Panc1 (cell line): ENCODE data around the gene DGAT2L6. TPM values are rescaled to one million over a fixed set of nuclear protein-coding genes. Genes with fewer than 3 reads are reported as not detected.

Source experiments
- ATAC-seq: fragments of 200-7000 bp; cut with Tn5 transposase; 2 replicates; pipeline ENCODE4 v1.9.1; 2020; ENCODE audit warnings: mild to moderate bottlenecking, moderate library complexity
- BruUV-seq: library from RNA; stranded (reverse); fragments of 400-500 nt; replicated peaks from 2 replicates; lab custom pipeline; 2021; lab: Mats Ljungman, UMichigan
- CTCF ChIA-PET: fragments of 300-600 bp; sonication (Branson Sonifier 250); formaldehyde crosslinking; loops from one replicate; lab custom pipeline; 2022; ENCODE audit warnings: antibody characterized with exemption; lab: Charles Lee
- POLR2A ChIA-PET: fragments of 300-600 bp; sonication (Branson Sonifier 250); formaldehyde crosslinking; loops from one replicate; lab custom pipeline; 2022; ENCODE audit warnings: antibody characterized with exemption; lab: Charles Lee
- DNase-seq: peaks from one replicate; pipeline ENCODE4 v3.0.0-alpha.2; 2010; ENCODE audit warnings: low read depth, low spot score
- H3K27ac ChIP-seq: 2 replicates; pipeline ENCODE4 v1.5.1; 2011; ENCODE audit warnings: mild to moderate bottlenecking, low read length, inconsistent platforms
- H3K27me3 ChIP-seq: fragments of 200-500 bp; sonication (Bioruptor generic); 2 replicates; pipeline ENCODE4 v1.6.0; 2014; ENCODE audit warnings: low read length, inconsistent platforms; ENCODE audit not compliant: control insufficient read depth, insufficient read depth
- H3K36me3 ChIP-seq: fragments of 200-500 bp; sonication (Bioruptor generic); 2 replicates; pipeline ENCODE4 v1.5.1; 2014; ENCODE audit warnings: inconsistent platforms, mild to moderate bottlenecking, low read length, moderate library complexity; ENCODE audit not compliant: control insufficient read depth, insufficient read depth
- H3K4me1 ChIP-seq: 2 replicates; pipeline ENCODE4 v1.5.1; 2011; ENCODE audit warnings: inconsistent platforms, mild to moderate bottlenecking, low read length, moderate library complexity; ENCODE audit not compliant: control insufficient read depth, insufficient read depth
- H3K4me3 ChIP-seq, 2 experiments: 2 replicates each; pipeline ENCODE4 v1.5.1; 2011 to 2012; ENCODE audit warnings: low read depth in 2 of 2, low read length in 2 of 2, mild to moderate bottlenecking in 2 of 2, inconsistent platforms in 1 of 2, moderate library complexity in 1 of 2
- H3K9me3 ChIP-seq: fragments of 200-500 bp; sonication (Bioruptor generic); 2 replicates; pipeline ENCODE4 v1.5.1; 2014; ENCODE audit warnings: low read depth, mild to moderate bottlenecking, inconsistent platforms, low read length, moderate library complexity; ENCODE audit not compliant: control insufficient read depth, insufficient read depth
- POLR2AphosphoS5 ChIP-seq: IDR thresholded peaks from 2 replicates; pipeline ENCODE4 v1.6.1; 2012; ENCODE audit warnings: mild to moderate bottlenecking, low read depth, low read length, moderate library complexity
- SIN3A ChIP-seq: IDR thresholded peaks from 2 replicates; pipeline ENCODE4 v1.6.1; 2012; ENCODE audit warnings: low read depth, mild to moderate bottlenecking, low read length, moderate library complexity, borderline replicate concordance; ENCODE audit not compliant: insufficient read depth
- TCF7L2 ChIP-seq: IDR thresholded peaks from 2 replicates; pipeline ENCODE4 v1.6.1; 2011; ENCODE audit warnings: mild to moderate bottlenecking, low read depth, low read length, inconsistent platforms
- in situ Hi-C: cut with HindIII; loops from 2 replicates; pipeline ENCODE4 v1.10.0; 2016; ENCODE audit warnings: low sequenced_read_pairs, low pct_unique_long_range_greater_than_20kb
- intact Hi-C: fragments of 100-400 bp; cut with micrococcal nuclease; formaldehyde crosslinking; loops from one replicate; pipeline ENCODE4 v1.10.0; 2022; ENCODE audit not compliant: unreplicated experiment
- total RNA-seq: library from RNA; stranded (reverse); gene quantifications from one replicate; pipeline ENCODE4 v1.2.1, GENCODE V29; 2021; ENCODE audit not compliant: unreplicated experiment
- TF ChIP-seq, protein P1 (sequence below): fragments of 450-650 bp; IDR thresholded peaks from 2 replicates; pipeline ENCODE4 v1.5.1; 2017; ENCODE audit warnings: mild to moderate bottlenecking
- TF ChIP-seq, protein P2 (sequence below), 2 experiments: IDR thresholded peaks; 2 replicates each; pipeline ENCODE4 v1.6.1; 2011 to 2012; ENCODE audit warnings: low read depth in 2 of 2, control low read depth in 1 of 2, low read length in 1 of 2, mild to moderate bottlenecking in 1 of 2, moderate library complexity in 1 of 2; ENCODE audit not compliant: insufficient read depth in 1 of 2

Gene DGAT2L6
- total RNA-seq, 1 experiment from 2014 or later: not detected

DNA sequence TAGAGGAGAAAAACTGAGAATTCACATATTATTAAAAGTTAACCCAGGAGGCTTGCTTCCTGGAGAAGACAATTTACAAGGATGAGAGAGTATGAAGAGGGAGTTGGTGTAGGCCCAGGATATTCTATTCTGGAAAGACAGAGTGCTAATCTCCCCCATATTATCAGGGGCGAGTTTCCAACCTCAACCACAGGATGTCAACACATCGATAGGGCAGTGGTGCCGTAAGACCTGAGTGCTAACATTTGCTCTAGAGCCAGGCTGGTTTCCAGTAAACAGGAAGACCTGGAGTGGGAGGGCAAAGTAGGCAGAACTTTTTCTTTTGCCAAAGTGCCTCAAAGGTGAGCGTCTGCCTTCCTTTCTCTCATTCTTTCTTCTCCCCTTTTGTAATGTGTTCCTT, 54.4 kb downstream of the DGAT2L6 start:
- Histone ChIP-seq H3K4me1 (no peaks in the 10 kb centered on the region), H3K4me3 (no peak overlapping the region), H3K27ac (no peak overlapping the region), H3K9me3 (no peaks in the 10 kb centered on the region), H3K27me3 (no peaks in the 10 kb centered on the region), H3K36me3 (no peaks in the 10 kb centered on the region)
- CTCF ChIA-PET: no interaction called here
- in situ Hi-C loops (no loop called here), intact Hi-C loops (no loop called here)
- BruUV-seq: no TSS peak
- ATAC-seq (no peak), DNase-seq (no peak)
- TF ChIP-seq, protein P1, sequence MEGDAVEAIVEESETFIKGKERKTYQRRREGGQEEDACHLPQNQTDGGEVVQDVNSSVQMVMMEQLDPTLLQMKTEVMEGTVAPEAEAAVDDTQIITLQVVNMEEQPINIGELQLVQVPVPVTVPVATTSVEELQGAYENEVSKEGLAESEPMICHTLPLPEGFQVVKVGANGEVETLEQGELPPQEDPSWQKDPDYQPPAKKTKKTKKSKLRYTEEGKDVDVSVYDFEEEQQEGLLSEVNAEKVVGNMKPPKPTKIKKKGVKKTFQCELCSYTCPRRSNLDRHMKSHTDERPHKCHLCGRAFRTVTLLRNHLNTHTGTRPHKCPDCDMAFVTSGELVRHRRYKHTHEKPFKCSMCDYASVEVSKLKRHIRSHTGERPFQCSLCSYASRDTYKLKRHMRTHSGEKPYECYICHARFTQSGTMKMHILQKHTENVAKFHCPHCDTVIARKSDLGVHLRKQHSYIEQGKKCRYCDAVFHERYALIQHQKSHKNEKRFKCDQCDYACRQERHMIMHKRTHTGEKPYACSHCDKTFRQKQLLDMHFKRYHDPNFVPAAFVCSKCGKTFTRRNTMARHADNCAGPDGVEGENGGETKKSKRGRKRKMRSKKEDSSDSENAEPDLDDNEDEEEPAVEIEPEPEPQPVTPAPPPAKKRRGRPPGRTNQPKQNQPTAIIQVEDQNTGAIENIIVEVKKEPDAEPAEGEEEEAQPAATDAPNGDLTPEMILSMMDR: no peak
- TF ChIP-seq, protein P2, sequence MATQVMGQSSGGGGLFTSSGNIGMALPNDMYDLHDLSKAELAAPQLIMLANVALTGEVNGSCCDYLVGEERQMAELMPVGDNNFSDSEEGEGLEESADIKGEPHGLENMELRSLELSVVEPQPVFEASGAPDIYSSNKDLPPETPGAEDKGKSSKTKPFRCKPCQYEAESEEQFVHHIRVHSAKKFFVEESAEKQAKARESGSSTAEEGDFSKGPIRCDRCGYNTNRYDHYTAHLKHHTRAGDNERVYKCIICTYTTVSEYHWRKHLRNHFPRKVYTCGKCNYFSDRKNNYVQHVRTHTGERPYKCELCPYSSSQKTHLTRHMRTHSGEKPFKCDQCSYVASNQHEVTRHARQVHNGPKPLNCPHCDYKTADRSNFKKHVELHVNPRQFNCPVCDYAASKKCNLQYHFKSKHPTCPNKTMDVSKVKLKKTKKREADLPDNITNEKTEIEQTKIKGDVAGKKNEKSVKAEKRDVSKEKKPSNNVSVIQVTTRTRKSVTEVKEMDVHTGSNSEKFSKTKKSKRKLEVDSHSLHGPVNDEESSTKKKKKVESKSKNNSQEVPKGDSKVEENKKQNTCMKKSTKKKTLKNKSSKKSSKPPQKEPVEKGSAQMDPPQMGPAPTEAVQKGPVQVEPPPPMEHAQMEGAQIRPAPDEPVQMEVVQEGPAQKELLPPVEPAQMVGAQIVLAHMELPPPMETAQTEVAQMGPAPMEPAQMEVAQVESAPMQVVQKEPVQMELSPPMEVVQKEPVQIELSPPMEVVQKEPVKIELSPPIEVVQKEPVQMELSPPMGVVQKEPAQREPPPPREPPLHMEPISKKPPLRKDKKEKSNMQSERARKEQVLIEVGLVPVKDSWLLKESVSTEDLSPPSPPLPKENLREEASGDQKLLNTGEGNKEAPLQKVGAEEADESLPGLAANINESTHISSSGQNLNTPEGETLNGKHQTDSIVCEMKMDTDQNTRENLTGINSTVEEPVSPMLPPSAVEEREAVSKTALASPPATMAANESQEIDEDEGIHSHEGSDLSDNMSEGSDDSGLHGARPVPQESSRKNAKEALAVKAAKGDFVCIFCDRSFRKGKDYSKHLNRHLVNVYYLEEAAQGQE (IDR thresholded peaks at IDR 0.05; ENCODE audit: insufficient read depth in 1 of 2, low read depth in 2 of 2, low read length in 1 of 2): no peak
- no peak for TF ChIP-seq POLR2AphosphoS5
- TF ChIP-seq SIN3A: no peak
- POLR2A ChIA-PET: no interaction called here

DNA sequence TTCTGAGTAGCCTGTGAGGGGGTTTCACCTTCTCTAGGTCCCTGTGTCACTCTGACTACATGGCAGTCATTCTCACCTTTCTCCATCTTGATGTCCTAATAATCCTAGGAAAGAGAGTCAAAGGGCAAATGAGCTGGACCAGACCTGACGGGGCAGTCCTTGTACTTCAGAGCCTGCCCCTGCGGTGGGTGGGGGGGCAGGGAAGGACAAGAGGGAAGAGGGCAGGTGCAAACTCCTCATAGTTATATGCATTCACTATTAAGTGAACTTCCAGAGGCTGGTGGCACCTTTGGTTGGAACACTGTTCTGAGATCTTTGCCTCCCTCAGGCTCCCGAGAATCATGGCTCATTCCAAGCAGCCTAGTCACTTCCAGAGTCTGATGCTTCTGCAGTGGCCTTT, 57.1 kb downstream of the DGAT2L6 start, which contains the start of gene AWAT1:
Gene AWAT1, plus strand, starts transcription at position 301 of the 400 bp plus-strand sequence. Its CDS starts 41 bp downstream, at position 342.
- ATAC-seq (no peak), DNase-seq (no peak)
- Histone ChIP-seq H3K36me3 (no peaks in the 10 kb centered on the region), H3K27me3 (no peaks in the 10 kb centered on the region), H3K4me3 (no peak within 1 kb of the TSS), H3K4me1 (no peaks in the 10 kb centered on the region), H3K27ac (no peak within 1 kb of the TSS), H3K9me3 (no peaks in the 10 kb centered on the region)
- in situ Hi-C loops (no loop called here), intact Hi-C loops (no loop called here)
- ChIA-PET POLR2A (no interaction called here), CTCF (no interaction called here)
- TF ChIP-seq, protein P2 (IDR thresholded peaks at IDR 0.05; ENCODE audit: insufficient read depth in 1 of 2, low read depth in 2 of 2, low read length in 1 of 2): no peak
- TF ChIP-seq, protein P1: no peak
- TF ChIP-seq TCF7L2 (no peak), SIN3A (no peak), POLR2AphosphoS5 (no peak)
- no TSS peak for BruUV-seq
